Brain pericyte (primary cell): ENCODE measurements around the gene DUSP16.
"Not testable (repeated sequence)": the region's sequence is repeated elsewhere in the genome, so short reads cannot be mapped to it uniquely, and the experiment has no call there.

ENCODE experiments used
- DNase-seq: peaks from one replicate; pipeline ENCODE4 v3.0.0-alpha.2; 2012; ENCODE audit warnings: low read depth, low spot score

The DUSP16 gene

DNA sequence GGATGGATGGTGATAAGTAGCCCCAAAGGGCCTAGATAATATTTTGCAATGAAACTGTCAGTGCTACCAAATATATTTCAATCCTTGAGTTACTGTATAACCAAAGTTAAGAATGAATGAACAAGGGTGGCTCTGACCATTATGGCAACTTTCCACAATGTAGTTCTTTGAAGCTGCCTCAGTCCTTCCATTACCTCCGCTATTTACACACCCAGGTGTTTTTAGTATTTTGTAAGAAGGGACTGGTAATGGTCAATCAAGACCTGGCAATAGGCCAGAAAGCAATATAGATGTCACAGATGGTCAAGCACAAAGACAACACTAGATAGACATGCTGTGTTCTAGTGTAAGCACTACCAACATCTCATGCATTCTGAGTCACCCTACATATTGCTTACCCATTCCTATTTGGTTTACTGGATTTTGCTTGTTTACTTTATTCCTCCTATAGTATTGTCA is 16.3 kb downstream of the DUSP16 start:
- DNase-seq = no peak

- no peak for DNase-seq
Observed at GRCh38 chr12:12543959-12544358, 18.7 kb downstream of the DUSP16 start.

- DNase-seq = no peak
Observed at GRCh38 chr12:12542964-12543363, 19.7 kb downstream of the DUSP16 start.

- DNase-seq = no peak
Observed at GRCh38 chr12:12542286-12542685, 20.4 kb downstream of the DUSP16 start.

DNA sequence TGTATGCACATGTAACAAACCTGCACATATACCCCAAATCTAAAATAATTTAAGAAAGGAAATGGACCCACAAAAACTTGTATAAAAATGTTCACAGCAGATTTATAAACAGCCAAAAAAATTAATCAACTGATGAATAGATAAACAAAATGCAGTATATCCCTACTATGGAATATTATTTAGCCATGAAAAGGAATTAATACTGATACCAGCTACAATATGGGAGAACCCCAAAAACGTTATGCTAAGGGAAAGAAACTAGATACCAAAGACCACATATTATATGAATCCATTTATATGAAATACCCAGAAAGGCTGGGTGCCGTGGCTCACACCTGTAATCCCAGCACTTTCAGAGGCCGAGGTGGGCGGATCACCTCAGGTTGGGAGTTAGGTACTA is 20.9 kb downstream of the DUSP16 start:
- no peak for DNase-seq

GRCh38 chr12:12540261-12541013 is 22.2 kb downstream of the DUSP16 start:
- DNase-seq = no peak

DNA sequence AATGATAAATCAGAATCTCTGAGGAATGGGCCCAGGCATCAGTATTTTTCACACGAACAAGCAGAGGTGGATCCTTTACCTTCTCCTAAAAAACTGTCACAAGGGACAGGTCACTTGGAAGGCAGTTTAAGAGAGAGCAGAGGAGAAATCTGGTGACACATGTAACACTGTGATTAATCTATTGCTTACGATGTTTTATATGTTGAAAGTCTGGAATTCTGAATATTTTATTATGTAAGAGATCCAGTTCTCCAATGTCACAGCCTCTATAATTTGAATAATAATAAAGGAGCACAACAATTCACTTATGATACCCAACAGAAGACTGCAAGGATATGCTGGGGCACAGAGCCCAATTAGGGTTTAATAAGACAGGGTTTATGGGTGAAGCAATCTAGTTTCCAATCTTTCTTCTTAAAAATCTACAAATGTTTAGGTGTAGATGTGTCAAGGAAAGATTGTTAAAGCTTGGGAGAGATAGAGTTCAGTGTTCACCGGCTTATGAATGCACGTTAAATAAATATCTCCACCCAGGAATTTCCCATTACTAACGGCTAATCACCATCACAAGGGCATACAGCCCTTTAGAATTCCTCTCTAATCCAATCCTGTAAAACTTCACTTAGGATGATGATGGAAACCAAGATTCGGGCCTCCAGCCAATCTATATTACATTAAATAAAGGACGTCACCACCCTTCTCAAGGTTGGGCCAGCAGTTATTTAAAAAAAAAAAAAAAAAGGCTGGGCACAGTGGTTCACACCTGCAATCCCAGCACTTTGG is 23.4 kb downstream of the DUSP16 start:
- no peak for DNase-seq

GRCh38 chr12:12538535-12538934 is 24.1 kb downstream of the DUSP16 start:
- DNase-seq = no peak

DNA sequence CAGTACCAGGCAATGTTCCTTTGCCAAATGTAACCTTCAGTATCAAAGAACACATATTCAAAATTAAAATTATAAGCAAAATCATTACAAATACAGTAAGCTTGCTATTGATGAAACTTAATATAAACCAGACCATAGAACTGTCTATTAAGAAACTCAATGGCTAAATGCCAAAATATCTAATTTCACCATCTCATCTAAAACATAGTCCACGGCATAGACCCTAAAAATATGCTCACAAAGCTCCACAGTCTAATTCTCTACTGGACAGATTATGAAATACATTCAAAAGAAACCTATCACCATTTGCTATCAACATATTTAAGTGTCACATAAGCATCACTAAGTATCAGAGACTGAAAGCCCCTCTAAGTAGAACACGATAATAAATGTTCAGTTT is 25.2 kb downstream of the DUSP16 start:
- DNase-seq = no peak

DNA sequence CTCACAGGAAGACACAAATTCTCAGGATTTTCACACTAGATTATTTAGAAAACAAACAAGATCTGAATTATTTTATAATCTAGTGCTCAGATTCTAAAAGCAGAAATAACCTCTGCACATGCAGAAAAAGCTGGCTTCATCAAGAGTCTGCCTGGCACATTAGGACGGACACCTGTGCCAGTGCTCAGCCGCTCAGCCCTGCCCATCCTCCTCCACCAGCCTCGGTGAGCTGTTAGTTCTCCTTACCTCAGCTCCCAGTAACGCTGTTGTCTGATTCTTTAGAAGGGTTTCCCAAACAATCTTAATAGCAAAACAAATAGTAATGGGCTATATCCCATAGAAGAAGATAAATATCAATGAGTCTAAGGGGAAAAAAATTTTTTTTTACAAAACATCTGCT is 27.7 kb downstream of the DUSP16 start:
- DNase-seq = no peak

GRCh38 chr12:12534166-12534866 is 28.3 kb downstream of the DUSP16 start:
- DNase-seq = no peak

- DNase-seq = no peak
Observed at GRCh38 chr12:12533238-12533829, 29.3 kb downstream of the DUSP16 start.

- no peak for DNase-seq
Observed at GRCh38 chr12:12531194-12531593, 31.5 kb downstream of the DUSP16 start.

DNA sequence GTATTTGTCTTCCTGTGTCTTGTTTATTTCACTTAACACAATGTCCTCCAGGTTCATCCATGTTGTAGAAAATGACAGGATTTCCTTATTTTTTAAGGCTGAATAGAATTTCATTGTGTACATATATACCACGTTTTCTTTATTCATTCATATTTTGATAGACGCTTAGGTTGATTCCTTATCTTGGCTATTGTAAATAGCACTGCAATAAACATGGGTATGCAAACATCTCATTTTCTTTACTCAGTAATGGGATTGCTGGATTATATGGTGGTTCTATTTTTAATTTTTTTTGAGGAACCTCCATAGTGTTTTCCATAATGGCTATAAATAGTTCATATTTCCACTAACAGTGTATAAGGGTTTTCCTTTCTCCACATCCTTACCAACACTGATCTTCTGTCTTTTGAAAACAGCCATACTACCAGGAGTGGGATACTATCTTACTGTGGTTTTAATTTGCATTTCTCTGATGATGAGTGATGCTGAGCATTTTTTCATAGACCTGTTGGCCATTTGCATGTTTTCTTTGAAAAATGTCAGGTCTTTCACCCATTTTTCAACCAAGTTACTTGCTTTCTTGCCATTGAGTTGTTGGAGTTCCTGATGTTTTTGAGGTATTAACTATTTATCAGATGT is 32.8 kb downstream of the DUSP16 start:
- no peak for DNase-seq

GRCh38 chr12:12528361-12529270 is 34.0 kb downstream of the DUSP16 start:
- DNase-seq = no peak

DNA sequence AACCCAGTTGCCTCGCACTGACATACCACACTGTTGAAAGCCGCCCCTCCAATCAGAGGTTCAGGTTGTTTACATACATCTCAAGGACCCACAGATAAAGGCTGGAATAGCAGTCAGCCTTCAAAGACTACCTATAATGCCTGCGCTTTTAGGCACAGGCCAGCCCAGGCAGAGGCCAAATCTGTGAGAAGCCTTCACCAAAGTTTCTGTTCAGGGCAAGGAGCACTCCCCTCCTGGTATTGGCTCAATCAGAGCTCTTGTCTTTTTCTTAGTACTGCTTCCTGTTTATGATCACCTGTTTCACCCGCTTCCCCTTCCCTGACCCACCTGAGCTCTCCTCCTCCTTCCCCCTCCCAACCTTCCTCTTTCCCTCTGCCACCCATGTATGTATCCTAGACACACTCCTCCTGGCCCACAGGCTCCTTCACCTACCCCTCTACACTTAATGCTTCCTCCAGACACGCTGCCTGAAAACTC is 34.8 kb downstream of the DUSP16 start:
- no peak for DNase-seq

DNA sequence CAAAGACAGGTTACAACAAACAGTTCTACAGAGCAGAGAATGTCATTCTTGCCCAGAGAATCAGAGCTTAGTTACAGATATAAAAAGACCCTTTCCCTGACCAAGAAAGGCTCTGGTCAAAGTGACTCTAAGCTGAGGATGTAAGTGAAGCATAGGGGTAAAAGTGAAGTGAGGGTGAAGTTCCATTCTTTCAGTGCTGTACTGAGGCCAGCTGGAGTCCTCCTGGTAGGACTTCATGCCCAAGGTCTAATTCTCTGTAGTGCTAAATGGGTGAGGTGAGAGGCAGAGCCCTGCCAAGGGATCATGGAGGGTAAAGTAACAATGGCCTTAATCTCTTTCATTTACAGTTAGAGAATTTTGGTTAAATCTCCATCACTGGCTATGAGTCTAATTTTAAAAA is 38.5 kb downstream of the DUSP16 start:
- no peak for DNase-seq

- DNase-seq = no peak
Observed at GRCh38 chr12:12523229-12523628, 39.4 kb downstream of the DUSP16 start.

GRCh38 chr12:12522657-12523056 is 40.0 kb downstream of the DUSP16 start:
- DNase-seq = not testable (repeated sequence)

- no peak for DNase-seq
Observed at GRCh38 chr12:12521888-12522287, 40.8 kb downstream of the DUSP16 start.
